Astrocyte (in vitro differentiated cells and primary cell): ENCODE results near the gene MACO1.
"Not testable (repeated sequence)": the region's sequence is repeated elsewhere in the genome, so short reads cannot be mapped to it uniquely, and the experiment has no call there.

Source experiments
- CTCF ChIP-seq: IDR thresholded peaks from 2 replicates; pipeline ENCODE4 v1.5.1; 2011; ENCODE audit warnings: low read depth, mild to moderate bottlenecking, inconsistent platforms, low read length, moderate library complexity; ENCODE audit not compliant: insufficient read depth
- EZH2 ChIP-seq: IDR thresholded peaks from 2 replicates; pipeline ENCODE4 v1.6.1; 2012; ENCODE audit warnings: mild to moderate bottlenecking, low read length, inconsistent platforms; ENCODE audit not compliant: insufficient read depth

- not testable (repeated sequence) for TF ChIP-seq CTCF, EZH2
Measured at GRCh38 chr1:25389721-25390120, 41.0 kb upstream of the MACO1 start.
